HG03342 (cell line): ENCODE measurements around the gene PANK4.
"Not testable (repeated sequence)": the region's sequence is repeated elsewhere in the genome, so short reads cannot be mapped to it uniquely, and the experiment has no call there.

Source experiments
- ATAC-seq: cut with Tn5 transposase; IDR thresholded peaks from one replicate; pipeline ENCODE4 v1.9.1; 2021; ENCODE audit warnings: mild to moderate bottlenecking, moderate library complexity; ENCODE audit not compliant: unreplicated experiment

PANK4 gene

GRCh38 chr1:2525920-2526823 lies at the start of gene PANK4:
TSS of gene PANK4 (minus strand) at chr1:2526596. CDS start at chr1:2526587, 9 bp downstream.
- ATAC-seq: peak; percentile 87

DNA sequence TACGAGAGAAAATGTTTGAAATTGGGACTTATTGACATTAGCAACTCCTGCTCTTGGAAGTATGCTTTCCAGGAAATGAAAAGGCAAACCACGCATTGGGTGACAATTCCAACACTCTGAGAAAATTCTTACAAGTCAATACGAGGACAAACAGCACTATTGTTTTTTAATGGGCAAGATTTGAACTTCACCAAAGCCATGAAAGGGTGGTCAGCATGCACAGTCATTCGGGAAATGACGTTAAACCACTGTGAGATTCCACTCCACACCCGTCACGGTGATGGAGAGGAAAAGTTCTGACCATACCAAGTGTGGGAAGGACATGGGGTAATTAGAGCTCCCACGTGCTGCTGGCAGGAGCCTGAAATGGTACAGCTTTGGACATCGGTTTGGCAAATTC lies 48.0 kb upstream of the PANK4 start:
- no peak for ATAC-seq

GRCh38 chr1:2573250-2573920 lies 47.0 kb upstream of the PANK4 start:
- ATAC-seq: no peak

GRCh38 chr1:2571348-2571747 lies 45.0 kb upstream of the PANK4 start:
- ATAC-seq: no peak

DNA sequence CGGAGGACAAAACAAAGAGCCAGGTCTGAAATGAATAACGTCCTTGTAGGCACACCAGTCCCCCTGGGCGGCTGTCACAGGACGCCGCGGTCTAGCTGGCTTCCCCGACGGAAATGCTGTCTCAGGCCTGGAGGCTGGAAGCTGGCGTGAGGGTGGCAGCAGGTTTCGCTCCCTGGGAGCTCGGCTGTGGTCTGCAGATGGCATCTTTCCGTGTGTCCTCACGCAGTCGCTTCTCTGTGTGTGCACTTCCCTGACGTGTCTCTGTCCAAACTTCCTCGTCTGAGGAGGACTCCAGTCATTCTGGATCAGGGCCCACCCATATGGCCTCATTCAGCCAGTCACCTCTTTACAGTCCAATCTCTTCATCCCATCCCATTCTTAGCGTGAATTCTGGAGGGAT lies 43.9 kb upstream of the PANK4 start:
- no peak for ATAC-seq

DNA sequence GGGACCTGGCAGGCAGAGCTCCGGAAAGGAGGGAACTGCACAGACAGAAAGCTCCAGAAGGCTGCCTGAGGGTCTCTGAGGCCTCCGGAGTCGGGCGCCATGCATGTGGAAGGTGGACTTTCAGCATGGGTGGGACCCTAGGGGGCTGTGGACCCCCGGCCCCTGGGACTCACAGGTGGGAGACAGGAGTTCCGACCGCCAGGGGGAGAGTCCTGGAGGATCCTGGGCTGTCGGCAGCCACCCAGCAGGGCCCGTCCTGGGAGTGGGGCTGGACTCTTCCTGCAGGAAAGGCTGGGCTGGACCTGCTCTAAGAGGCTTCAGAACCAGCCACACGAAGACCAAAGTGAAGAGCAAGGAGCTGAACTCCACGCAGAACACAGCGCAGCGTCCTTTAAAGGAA lies 43.3 kb upstream of the PANK4 start:
- ATAC-seq: not testable (repeated sequence)

GRCh38 chr1:2569060-2569459 lies 42.7 kb upstream of the PANK4 start:
- ATAC-seq: no peak

DNA sequence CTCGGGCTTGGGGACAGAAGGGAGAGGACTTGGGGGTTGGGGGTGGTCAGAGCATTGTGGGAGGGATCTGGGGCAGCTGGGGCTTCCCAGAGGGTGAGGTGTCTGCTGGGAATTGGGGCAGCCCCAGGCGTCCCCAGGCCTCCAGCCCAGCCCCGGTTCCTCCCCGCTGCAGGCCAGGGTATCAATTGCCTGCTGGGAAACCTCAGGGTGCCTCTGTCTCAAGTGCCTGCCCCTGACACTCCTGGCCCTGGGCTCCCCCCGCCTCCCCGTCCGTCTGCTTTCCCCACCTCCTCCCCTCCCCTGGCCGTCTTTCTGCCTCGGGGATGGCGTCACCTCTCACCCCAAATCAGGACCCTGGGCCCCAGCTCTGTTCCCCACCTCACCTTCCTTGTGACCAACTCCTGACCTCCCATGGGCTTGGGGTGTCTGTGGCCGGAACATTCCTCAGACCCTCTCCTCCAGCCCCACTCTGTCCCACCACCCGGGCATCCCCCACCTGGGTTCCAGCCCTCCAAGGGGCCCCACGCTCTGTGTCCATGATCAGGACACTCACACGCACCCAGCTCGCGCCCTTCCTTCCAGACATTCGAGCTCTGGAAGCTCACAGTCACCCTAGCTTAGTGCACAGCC lies 41.9 kb upstream of the PANK4 start:
- not testable (repeated sequence) for ATAC-seq

- no peak for ATAC-seq
These were observed 40.8 kb upstream of the PANK4 start for GRCh38 chr1:2567083-2567679.

DNA sequence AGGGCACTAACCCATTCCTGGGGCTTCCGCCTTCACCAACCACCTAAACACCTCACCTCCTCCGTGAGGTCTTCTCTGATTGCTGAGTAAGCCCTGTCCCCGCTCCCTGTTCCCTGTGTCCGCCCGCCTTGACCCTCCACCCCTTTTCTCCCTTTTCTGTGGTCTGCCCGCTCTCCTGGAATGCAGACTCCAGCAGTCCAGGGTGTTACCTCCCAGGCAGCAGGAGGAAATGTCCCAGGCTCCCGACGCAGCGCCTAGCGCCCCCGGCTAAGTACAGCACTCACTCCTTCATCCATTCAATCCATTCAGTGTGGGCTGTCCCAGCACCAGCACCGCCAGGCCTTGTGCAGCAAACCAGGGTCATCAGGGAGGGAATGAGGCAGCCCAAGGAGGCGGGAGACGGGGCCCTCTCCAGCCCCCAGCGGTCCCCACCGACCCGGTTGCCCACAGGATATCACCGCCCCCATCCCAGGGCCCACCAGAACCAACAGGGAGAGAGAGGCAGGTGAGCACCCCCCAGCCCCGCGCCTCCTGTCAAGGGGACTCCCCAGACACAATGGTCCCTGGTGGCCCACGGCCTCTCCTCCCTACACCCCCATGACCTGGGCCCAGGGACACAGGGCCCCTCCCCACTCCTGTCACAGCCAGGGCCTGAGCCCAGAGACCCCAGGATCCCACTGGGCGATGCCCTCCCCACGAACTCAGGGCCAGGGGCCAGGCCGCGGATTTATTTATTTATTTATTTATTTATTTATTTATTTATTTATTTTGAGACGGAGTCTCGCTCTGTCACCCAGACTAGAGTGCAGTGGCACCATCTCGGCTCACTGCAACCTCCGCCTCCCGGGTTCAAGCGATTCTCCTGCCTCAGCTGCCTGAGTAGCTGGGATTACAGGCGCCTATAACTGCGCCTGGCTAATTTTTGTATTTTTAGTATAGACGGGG lies 40.0 kb upstream of the PANK4 start:
- no peak for ATAC-seq

DNA sequence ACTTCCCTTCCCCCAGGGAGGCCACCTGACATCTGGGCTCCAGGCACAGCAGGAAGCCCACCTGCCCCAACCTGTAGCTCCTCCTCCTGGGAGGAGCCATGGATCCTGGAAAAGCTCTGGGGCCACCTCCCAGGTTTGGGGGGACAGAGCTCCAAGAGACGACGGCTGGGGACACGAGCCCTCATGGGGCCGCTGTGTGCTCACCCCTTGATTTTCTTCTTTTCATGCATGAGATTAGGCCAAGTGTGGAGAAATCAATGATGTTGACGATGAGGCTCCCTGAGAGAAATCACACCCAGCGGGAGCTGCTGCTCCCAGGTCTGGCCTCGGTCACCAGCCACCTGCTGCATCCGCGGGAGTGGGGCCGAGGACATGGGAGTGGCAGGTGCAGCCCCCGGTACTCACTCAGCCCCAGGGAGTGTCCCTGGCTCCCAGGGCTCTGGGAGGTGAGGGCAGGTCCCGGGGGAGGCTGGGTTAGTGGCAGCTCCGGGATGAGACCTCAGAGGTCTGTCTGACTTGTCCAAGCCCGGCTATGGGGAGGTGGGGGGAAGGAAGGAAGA lies 38.5 kb upstream of the PANK4 start:
- ATAC-seq: no peak

DNA sequence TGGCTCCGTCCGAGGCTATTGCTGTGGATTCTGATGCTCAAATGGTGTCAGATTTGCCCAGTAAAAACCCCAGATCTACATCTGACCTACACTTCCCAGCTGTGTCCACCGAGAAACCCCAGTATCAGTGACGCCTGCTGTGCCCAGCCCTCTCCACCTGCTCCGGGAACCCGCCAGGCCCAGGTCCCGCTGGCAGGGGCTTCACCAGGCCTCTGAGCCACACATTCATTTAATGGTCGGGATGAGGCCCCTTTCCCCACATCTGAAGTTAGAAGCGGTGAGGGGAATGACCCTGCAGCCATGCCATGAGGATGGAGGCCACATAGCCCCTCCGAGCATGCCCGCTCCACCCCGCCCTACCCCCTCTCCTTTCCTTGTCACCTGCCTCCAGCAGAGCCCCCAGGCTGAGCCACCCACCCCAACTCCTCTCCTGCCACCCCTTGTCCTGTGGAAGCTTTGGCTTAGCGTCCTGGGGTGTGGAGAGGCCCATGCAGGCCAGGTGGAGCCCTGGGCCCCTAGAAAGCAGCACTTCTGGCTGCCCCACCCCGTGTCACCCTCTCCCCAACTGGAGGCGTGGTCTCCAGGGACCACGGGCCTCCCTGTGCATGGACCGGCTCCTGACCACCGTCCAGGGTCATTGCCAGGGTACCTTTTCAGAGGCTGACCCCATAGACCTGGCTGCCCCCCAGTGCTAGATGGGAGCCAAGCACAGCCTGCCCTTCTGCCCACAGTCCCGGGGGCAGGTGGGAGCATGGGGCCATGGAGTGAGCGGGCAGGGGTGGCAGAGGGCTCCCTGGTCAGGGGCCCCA lies 37.8 kb upstream of the PANK4 start:
- no peak for ATAC-seq

- ATAC-seq: no peak
These were observed 36.8 kb upstream of the PANK4 start for GRCh38 chr1:2563205-2563604.

GRCh38 chr1:2561898-2562895 lies 35.8 kb upstream of the PANK4 start:
- ATAC-seq: no peak

- no peak for ATAC-seq
These were observed 35.0 kb upstream of the PANK4 start for GRCh38 chr1:2561446-2561845.

GRCh38 chr1:2560299-2561073 lies 34.1 kb upstream of the PANK4 start:
- no peak for ATAC-seq
